Stimulated activated CD8-positive, alpha-beta memory T cell treated with anti-CD3 and anti-CD28 coated beads, Interleukin-12 subunit alpha, Interleukin-12 subunit beta, amount 100 ng/mL, for 4 hours (primary cell): Measurements from ENCODE around the gene BTNL9.
"Not testable (repeated sequence)": the region's sequence is repeated elsewhere in the genome, so short reads cannot be mapped to it uniquely, and the experiment has no call there.

Experiments
- DNase-seq: peaks from one replicate; pipeline ENCODE4 v3.0.0-alpha.2; 2020; ENCODE audit warnings: low read depth

BTNL9 gene

GRCh38 chr5:181042722-181043121 is 2.7 kb downstream of the BTNL9 start:
- no peak for DNase-seq

DNA sequence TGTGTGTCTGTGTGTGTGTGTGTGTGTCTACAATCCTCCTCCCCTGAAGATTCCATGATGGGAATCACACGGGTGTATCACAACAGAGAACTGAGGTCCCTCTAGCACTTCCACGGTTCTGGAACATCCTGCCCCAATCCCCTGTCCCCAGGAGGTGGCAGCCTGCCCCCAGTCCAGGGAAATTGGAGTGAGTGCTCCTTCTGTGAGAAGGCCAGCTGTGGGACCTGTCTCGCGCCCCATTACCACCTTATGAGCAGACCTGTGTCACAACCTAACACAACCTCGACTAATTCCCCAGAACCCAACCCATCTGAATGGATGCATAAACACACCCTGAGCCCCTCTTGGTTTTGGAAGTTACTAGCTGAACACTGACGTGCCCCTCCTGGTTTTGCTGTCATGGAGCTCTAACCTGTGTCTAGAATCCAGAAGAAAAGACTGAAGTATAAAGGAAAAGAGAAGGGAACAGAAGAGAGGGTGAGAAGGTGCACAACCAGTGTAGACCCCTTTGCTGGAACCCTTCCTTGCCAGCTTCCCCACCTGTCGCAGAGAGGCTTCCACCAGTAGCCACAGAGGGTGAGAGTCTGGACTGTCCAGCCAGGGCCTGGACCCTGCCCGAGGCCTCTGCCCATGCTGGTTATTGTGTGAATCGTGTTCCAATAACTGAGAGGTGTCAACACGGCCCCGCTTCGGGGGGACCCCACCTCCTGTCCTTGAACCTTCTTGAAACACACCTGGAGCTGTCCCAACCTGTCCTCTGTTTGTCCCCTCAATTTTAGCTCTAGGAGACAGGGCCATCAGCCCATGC is 3.4 kb downstream of the BTNL9 start:
- no peak for DNase-seq

DNA sequence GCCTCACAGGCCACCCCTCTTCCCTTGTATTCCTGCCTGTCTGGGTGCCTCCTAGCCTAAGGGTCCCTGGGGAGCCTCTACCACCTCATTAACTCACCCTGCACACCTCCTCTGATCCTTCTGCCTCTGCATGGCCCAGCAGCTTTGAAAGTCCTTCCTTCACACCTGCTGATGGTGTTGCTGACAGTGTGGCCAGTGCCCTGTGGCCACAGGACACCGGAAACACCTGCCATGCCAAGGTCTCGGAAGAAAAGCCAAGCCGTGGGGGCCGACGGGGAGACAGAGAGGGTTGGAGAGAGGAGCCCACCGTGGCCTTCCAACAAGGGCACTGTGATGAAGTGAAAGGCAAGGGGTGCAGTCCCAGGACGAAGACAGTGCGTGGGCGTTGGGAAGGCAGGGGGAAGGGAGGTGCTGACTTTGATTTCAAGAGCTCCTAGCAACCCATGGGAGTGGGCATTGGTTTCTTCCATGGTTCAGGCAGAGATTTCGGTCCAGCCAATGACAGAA is 4.1 kb downstream of the BTNL9 start:
- DNase-seq, result no peak

- DNase-seq, result no peak
These were observed 4.7 kb downstream of the BTNL9 start for GRCh38 chr5:181044662-181045305.

GRCh38 chr5:181045316-181045715 is 5.2 kb downstream of the BTNL9 start:
- no peak for DNase-seq

GRCh38 chr5:181045857-181046256 is 5.8 kb downstream of the BTNL9 start:
- not testable (repeated sequence) for DNase-seq

GRCh38 chr5:181047288-181047687 is 7.2 kb downstream of the BTNL9 start:
- no peak for DNase-seq

GRCh38 chr5:181047921-181048320 is 7.9 kb downstream of the BTNL9 start:
- DNase-seq, result no peak

- DNase-seq, result no peak
These were observed 9.9 kb downstream of the BTNL9 start for GRCh38 chr5:181050016-181050415.

DNA sequence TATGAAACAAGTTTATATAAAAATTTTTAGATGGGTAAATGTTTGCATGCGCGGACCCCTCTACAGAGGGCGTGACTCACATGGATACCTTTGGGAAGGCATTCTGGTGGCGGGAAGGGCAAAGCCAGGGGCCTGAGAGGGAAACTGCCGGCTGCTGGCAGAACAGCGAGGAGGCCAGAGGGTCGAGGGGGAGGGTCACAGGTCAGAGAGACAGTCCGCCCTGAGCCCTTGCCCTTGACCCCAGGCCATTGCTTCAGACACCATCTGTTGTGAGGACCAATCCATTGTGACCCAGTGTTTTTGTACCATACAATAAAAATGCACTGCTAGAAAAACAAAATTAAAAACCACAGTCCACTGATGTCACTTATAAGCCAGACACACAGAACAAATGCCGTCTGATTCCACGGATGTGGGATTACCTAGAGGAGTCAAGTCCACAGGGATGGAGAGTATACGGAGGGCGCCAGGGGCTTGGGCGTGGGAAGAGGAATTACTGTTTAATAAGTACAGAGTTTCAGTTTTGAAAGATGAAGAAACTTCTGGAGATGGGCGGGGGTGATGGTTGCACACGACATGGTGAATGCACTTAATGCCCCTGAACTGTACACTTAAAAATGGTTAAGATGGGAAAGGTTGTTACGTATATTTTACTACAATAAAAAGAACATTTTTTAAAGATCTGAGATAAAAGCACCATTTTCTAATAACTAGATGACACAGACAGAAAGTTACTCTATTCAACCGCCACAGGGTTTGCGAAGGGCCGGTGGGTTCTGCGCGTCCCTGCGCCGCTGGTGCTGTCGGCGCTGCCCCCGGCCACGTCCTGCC is 12.0 kb downstream of the BTNL9 start:
- DNase-seq, result no peak

DNA sequence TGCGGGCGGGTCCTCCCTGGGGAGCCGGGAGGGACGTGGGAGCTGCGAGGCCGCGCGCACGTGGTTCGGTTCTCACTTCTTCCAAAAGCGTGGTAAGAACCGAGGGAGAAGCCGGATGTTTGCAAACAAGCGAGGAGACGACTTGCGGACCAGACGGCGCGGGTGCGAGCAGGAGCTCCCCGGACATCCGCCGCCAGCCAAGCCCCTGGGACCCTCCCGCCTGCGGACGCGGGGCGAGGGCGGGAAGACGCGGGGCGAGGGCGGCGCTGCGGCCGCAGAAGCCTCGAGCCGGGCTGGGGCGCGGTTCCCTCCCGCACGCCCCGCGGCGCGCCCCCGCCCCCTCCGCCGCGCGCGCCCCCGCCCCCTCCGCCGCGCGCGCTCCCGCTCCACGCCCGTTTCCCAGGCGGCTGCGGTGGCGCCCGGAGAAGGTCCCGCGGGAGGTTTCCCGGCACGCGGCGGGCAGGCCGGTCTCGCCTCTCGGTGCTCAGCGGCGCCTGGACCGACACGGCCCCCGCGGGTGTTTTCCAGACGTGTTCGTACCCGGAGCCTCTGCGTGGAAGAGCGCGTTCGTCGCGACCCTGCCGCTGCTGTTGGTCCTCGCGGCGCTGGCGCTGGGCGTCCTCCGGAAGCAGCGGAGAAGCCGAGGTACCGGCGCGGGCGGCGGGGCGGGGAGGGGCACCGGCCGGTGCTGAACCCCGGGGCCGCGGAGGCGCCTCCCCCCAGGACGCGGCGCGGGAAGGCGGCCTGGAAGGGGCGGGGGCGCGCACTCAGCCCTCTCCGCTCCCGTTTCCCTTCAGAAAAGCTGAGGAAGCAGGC is 12.8 kb downstream of the BTNL9 start:
- DNase-seq, result no peak

DNA sequence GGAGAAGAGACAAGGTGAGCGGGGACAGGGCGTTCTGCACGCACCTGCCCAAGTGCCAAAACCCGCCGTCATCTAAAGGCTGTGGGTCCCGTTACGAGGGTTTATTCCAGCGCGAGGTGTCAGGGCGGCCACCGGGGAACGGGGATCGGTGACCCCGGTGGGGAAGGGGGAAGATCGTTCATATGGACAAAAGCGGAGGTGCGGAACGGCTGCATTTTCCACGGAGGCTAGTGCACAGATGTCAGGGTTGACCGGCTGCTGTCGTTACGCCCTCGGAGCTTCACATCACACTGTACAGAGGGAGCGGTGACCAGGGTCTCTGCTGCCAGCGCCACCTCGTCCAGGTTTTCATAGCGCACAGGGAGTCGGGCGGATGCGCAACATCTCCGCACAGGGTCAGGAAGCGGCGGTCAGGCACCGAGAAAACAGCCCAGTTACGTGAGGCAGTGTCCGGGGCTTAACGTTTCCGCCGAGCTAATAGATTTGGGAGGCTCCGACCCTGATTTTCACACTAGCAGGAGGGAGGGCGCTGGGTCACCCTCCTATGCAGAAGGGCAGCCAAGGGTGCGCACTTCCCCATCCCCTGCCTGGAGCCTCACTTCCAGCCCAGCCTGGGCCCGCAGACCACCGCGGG is 13.5 kb downstream of the BTNL9 start:
- no peak for DNase-seq

DNA sequence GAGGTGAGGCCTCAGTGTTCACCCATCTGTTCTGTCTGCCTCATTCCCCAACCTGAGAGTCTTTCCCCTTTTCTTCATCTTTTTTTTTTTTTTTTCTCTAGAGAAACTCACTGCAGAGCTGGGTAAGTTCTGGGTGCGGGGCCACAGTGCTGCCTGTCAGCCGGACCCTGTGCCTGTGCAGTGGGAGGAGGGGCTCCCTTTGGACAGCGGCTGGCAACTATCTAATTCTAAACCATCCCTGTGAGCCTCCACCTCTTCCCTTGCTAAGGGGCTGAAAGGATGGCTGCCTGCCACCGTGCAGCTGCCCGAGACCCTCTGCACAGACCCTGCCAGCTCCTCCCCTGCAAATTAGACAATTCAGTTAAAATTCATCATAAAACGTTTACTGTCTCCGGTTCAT is 14.1 kb downstream of the BTNL9 start:
- DNase-seq, result no peak

- DNase-seq, result no peak
These were observed 14.9 kb downstream of the BTNL9 start for GRCh38 chr5:181054871-181055459.

- DNase-seq, result no peak
These were observed 16.4 kb downstream of the BTNL9 start for GRCh38 chr5:181056431-181056830.

GRCh38 chr5:181058321-181058720 is 18.3 kb downstream of the BTNL9 start:
- DNase-seq, result no peak

GRCh38 chr5:181058786-181059296 is 18.8 kb downstream of the BTNL9 start:
- DNase-seq, result no peak

DNA sequence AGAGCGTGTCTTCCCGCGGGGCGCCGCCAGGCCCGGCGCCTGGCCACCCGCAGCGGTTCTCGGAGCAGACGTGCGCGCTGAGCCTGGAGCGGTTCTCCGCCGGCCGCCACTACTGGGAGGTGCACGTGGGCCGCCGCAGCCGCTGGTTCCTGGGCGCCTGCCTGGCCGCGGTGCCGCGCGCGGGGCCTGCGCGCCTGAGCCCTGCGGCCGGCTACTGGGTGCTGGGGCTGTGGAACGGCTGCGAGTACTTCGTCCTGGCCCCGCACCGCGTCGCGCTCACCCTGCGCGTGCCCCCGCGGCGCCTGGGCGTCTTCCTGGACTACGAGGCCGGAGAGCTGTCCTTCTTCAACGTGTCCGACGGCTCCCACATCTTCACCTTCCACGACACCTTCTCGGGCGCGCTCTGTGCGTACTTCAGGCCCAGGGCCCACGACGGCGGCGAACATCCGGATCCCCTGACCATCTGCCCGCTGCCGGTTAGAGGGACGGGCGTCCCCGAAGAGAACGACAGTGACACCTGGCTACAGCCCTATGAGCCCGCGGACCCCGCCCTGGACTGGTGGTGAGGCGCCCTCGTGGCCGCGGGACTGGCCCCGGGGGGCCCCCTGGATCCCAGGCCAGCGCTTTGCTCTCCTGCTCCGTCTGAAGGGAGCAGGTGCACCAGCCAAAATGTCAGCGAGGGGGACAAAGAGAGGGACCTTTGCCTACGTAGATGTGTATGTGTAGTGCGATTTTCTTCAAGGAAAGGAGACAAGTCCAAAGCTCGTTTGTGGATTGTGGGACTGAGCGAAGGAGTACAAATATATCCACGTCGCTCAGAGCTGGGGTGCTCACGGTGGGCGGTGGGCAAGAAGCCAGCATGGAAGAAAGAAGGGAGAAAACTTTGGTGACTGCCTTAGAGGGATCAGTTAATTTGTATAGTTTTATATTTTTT is 19.5 kb downstream of the BTNL9 start:
- no peak for DNase-seq

- no peak for DNase-seq
These were observed 20.1 kb downstream of the BTNL9 start for GRCh38 chr5:181060231-181060590.

DNA sequence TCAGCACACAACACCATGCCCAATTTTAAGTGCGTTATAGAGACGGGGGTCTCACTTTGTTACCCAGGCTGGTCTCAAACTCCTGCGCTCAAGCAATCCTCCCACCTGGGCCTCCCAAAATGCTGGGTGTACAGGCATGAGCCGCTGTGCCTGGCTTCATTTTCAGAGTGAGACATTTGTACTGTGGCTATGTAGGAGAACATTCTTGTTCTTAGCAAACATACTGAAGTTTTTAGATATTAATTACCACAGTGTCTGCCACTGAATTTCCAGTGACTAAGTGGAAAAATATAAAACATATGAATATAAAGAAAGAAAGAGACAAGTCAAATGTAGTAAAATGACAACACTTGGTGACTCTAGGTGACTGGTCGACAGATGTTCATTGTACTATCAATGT is 20.9 kb downstream of the BTNL9 start:
- no peak for DNase-seq
